ENCODE results near the gene LRRFIP1.

LRRFIP1 gene

GRCh38 chr2:237733677-237734300, 106.4 kb downstream of the LRRFIP1 start:
- H3K4me3 ChIP-seq (ENCODE audit: low read length) = no peak overlapping the region
- TF ChIP-seq CTCF (conservative IDR thresholded peaks at IDR 0.05; ENCODE audit: low read length) = no peak
- DNase-seq (ENCODE audit: low read depth) = no peak

GRCh38 chr2:237734905-237735623, 107.7 kb downstream of the LRRFIP1 start:
- DNase-seq (ENCODE audit: low read depth) = no peak
- H3K4me3 ChIP-seq (ENCODE audit: low read length) = no peak overlapping the region
- TF ChIP-seq CTCF (conservative IDR thresholded peaks at IDR 0.05; ENCODE audit: low read length) = no peak

- DNase-seq (ENCODE audit: low read depth) = no peak
- TF ChIP-seq CTCF (conservative IDR thresholded peaks at IDR 0.05; ENCODE audit: low read length) = no peak
- H3K4me3 ChIP-seq (ENCODE audit: low read length) = no peak overlapping the region
Measured at GRCh38 chr2:237735798-237736197, 108.4 kb downstream of the LRRFIP1 start.

GRCh38 chr2:237736783-237737182, 109.4 kb downstream of the LRRFIP1 start:
- H3K4me3 ChIP-seq (ENCODE audit: low read length) = no peak overlapping the region
- no peak for TF ChIP-seq CTCF (conservative IDR thresholded peaks at IDR 0.05; ENCODE audit: low read length)
- DNase-seq (ENCODE audit: low read depth) = no peak

GRCh38 chr2:237737196-237737865, 109.9 kb downstream of the LRRFIP1 start:
- no peak for TF ChIP-seq CTCF (conservative IDR thresholded peaks at IDR 0.05; ENCODE audit: low read length)
- H3K4me3 ChIP-seq (ENCODE audit: low read length) = no peak overlapping the region
- DNase-seq (ENCODE audit: low read depth) = no peak

- DNase-seq (ENCODE audit: low read depth) = no peak
- no peak overlapping the region for H3K4me3 ChIP-seq (ENCODE audit: low read length)
- no peak for TF ChIP-seq CTCF (conservative IDR thresholded peaks at IDR 0.05; ENCODE audit: low read length)
Measured at GRCh38 chr2:237738255-237738654, 110.9 kb downstream of the LRRFIP1 start.
